GM23338 (cell line): ENCODE data around the gene RDH8. TPM values are rescaled to one million over a fixed set of nuclear protein-coding genes. Genes with fewer than 3 reads are reported as not detected.

Source experiments
- ATAC-seq: fragments of 200-7000 bp; cut with Tn5 transposase; 3 replicates; pipeline ENCODE4 v1.9.1; 2020
- DNase-seq: peaks from one replicate; pipeline ENCODE4 v3.0.0-alpha.2; 2015; ENCODE audit warnings: low spot score
- H2AFZ ChIP-seq: fragments of 200-600 bp; sonication (generic); 2 replicates; pipeline ENCODE4 v1.8.0; 2016; ENCODE audit warnings: antibody characterized with exemption, mild to moderate bottlenecking, moderate library complexity
- H3F3A ChIP-seq: fragments of 200-600 bp; sonication (generic); replicated peaks from 2 replicates; pipeline ENCODE4 v1.8.0; 2017; ENCODE audit warnings: antibody characterized with exemption, mixed run types, low read depth
- H3K27ac ChIP-seq: fragments of 200-600 bp; sonication (generic); 2 replicates; pipeline ENCODE4 v1.6.1; 2016; ENCODE audit warnings: low read depth
- H3K27me3 ChIP-seq: fragments of 200-600 bp; sonication (generic); 2 replicates; pipeline ENCODE4 v1.8.0; 2016; ENCODE audit warnings: mild to moderate bottlenecking, mixed run types, moderate library complexity; ENCODE audit not compliant: insufficient read depth
- H3K36me3 ChIP-seq: fragments of 200-600 bp; sonication (generic); 2 replicates; pipeline ENCODE4 v1.8.0; 2016; ENCODE audit warnings: mild to moderate bottlenecking; ENCODE audit not compliant: insufficient read depth
- H3K4me1 ChIP-seq: fragments of 200-600 bp; sonication (generic); 2 replicates; pipeline ENCODE4 v1.8.0; 2016; ENCODE audit warnings: mild to moderate bottlenecking, moderate library complexity; ENCODE audit not compliant: insufficient read depth
- H3K4me2 ChIP-seq: fragments of 200-600 bp; sonication (generic); 2 replicates; pipeline ENCODE4 v1.7.1; 2017; ENCODE audit warnings: mixed run types
- H3K4me3 ChIP-seq: fragments of 200-600 bp; sonication (generic); 2 replicates; pipeline ENCODE4 v1.6.1; 2016; ENCODE audit warnings: mixed run types
- H3K79me2 ChIP-seq: fragments of 200-600 bp; sonication (generic); replicated peaks from 2 replicates; pipeline ENCODE4 v1.8.0; 2017; ENCODE audit warnings: mild to moderate bottlenecking; ENCODE audit not compliant: insufficient read depth
- H3K9me2 ChIP-seq: fragments of 200-600 bp; sonication (generic); 2 replicates; pipeline ENCODE4 v1.8.0; 2017; ENCODE audit not compliant: insufficient read depth
- H4K20me1 ChIP-seq: fragments of 200-600 bp; sonication (generic); replicated peaks from 2 replicates; pipeline ENCODE4 v1.8.0; 2017; ENCODE audit warnings: mild to moderate bottlenecking; ENCODE audit not compliant: insufficient read depth
- H3K27ac Mint-ChIP-seq: 2 replicates; pipeline ENCODE4 v1.8.0; 2020; ENCODE audit warnings: inconsistent platforms, mild to moderate bottlenecking, moderate library complexity, mixed read lengths
- H3K27me3 Mint-ChIP-seq: 3 replicates; pipeline ENCODE4 v1.8.0; 2022; ENCODE audit warnings: low read depth, mild to moderate bottlenecking, moderate library complexity, mixed read lengths, inconsistent platforms; ENCODE audit not compliant: insufficient read depth, poor library complexity
- H3K36me3 Mint-ChIP-seq: 3 replicates; pipeline ENCODE4 v1.8.0; 2021; ENCODE audit warnings: low read depth, mild to moderate bottlenecking, inconsistent platforms, moderate library complexity, mixed read lengths
- H3K4me1 Mint-ChIP-seq: 3 replicates; pipeline ENCODE4 v1.8.0; 2020; ENCODE audit warnings: mild to moderate bottlenecking, inconsistent platforms, mixed read lengths
- H3K4me3 Mint-ChIP-seq: 3 replicates; pipeline ENCODE4 v1.8.0; 2021; ENCODE audit warnings: moderate library complexity, mild to moderate bottlenecking, inconsistent platforms, mixed read lengths
- H3K9me3 Mint-ChIP-seq: 3 replicates; pipeline ENCODE4 v1.8.0; 2020; ENCODE audit warnings: moderate library complexity, mild to moderate bottlenecking, inconsistent platforms, mixed read lengths
- STAT1 ChIP-seq: IDR thresholded peaks from one replicate; pipeline ENCODE4 v1.6.1; 2016; ENCODE audit warnings: antibody characterized with exemption; ENCODE audit not compliant: unreplicated experiment
- ZNF462 ChIP-seq: fragments of 250-450 bp; sonication (Bioruptor Pico); IDR thresholded peaks from 2 replicates; pipeline ENCODE4 v1.5.0; 2020; ENCODE audit warnings: mild to moderate bottlenecking, moderate library complexity
- polyA plus RNA-seq: library from polyadenylated mRNA; unstranded; fragments of >200 nt; fragmentation: Nextera tagmentation; extraction: Ambion mirVana; gene quantifications from 2 replicates; pipeline ENCODE4 v1.2.1, GENCODE V29; 2016
- total RNA-seq: library from RNA; depleted of rRNA; stranded (reverse); fragments of >200 nt; shearing (Covaris generic); gene quantifications from 2 replicates; pipeline ENCODE4 v1.2.3, GENCODE V29; 2014

RDH8 gene
- total and polyA plus RNA-seq, 2 experiments from 2014 or later = not detected

GRCh38 chr19:9972103-9972502 lies 41.2 kb upstream of the RDH8 start (continued):
- TF ChIP-seq ZNF462 (CRISPR knock-in tag) = no peak

- peaks cover 6% of the 10 kb centered on the region; the same call in 1 of the 2 replicates for H3K4me1 ChIP-seq
- no peak overlapping the region for H3K4me2 ChIP-seq
- H3K36me3 Mint-ChIP-seq = no peaks in the 10 kb centered on the region
- H3K4me3 Mint-ChIP-seq = no peak overlapping the region
- peaks cover 5% of the 10 kb centered on the region; the same call in 2 of the 3 replicates for H3K4me1 Mint-ChIP-seq
- no peaks in the 10 kb centered on the region for H3K79me2 ChIP-seq
- no peaks in the 10 kb centered on the region for H3K36me3 ChIP-seq
- no peaks in the 10 kb centered on the region for H4K20me1 ChIP-seq
- H3K4me3 ChIP-seq = no peak overlapping the region
- H3K9me2 ChIP-seq = no peaks in the 10 kb centered on the region
- H3K27me3 ChIP-seq = no peaks in the 10 kb centered on the region
- ATAC-seq (no peak), DNase-seq (no peak)
- H3K27ac Mint-ChIP-seq = no peak overlapping the region
- H3F3A ChIP-seq = no peaks in the 10 kb centered on the region
- no peak overlapping the region for H2AFZ ChIP-seq
- TF ChIP-seq ZNF462 (CRISPR knock-in tag) (no peak), STAT1 (no peak)
- H3K9me3 Mint-ChIP-seq = no peaks in the 10 kb centered on the region
- H3K27ac ChIP-seq = no peak overlapping the region
- H3K27me3 Mint-ChIP-seq = peaks cover 15% of the 10 kb centered on the region
Measured at GRCh38 chr19:9981406-9982260, 31.6 kb upstream of the RDH8 start.
